ENCODE results near the gene NOTCH2. TPM values are rescaled to one million over a fixed set of nuclear protein-coding genes. Genes with fewer than 3 reads are reported as not detected.

NOTCH2 gene
- total RNA-seq, 3 donors from 2014 or later: 106 to 148 (median 123) TPM

DNA sequence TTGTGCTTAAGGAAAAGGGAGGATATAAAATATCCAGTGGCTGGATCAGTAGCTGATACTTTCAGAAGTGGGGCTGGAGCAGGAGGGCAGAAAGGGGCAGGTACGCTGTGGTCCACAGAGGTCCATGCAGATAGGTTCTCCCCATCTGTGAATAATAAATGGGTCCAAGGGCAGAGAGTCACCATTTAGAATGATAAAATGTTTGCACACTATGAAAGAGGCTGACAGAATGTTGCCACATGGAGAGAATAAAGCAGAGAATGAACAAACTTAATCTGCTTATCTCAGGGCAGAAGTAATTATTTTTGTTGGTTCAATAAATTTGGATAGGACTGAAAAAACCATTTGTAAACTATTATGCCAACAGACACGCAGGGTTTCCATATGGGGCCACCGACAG, 156.5 kb downstream of the NOTCH2 start:
- no peaks in the 10 kb centered on the region for H3K9me3 ChIP-seq
- no peak for DNase-seq (ENCODE audit: low spot score in 2 of 2)
- no peaks in the 10 kb centered on the region for H3K4me1 ChIP-seq
- TF ChIP-seq POLR2AphosphoS5 (IDR thresholded peaks at IDR 0.05): no peak
- TF ChIP-seq POLR2A (IDR thresholded peaks at IDR 0.05): no peak
- TF ChIP-seq, protein P1, sequence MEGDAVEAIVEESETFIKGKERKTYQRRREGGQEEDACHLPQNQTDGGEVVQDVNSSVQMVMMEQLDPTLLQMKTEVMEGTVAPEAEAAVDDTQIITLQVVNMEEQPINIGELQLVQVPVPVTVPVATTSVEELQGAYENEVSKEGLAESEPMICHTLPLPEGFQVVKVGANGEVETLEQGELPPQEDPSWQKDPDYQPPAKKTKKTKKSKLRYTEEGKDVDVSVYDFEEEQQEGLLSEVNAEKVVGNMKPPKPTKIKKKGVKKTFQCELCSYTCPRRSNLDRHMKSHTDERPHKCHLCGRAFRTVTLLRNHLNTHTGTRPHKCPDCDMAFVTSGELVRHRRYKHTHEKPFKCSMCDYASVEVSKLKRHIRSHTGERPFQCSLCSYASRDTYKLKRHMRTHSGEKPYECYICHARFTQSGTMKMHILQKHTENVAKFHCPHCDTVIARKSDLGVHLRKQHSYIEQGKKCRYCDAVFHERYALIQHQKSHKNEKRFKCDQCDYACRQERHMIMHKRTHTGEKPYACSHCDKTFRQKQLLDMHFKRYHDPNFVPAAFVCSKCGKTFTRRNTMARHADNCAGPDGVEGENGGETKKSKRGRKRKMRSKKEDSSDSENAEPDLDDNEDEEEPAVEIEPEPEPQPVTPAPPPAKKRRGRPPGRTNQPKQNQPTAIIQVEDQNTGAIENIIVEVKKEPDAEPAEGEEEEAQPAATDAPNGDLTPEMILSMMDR (IDR thresholded peaks at IDR 0.05): no peak
- no peaks in the 10 kb centered on the region for H3K27me3 ChIP-seq
- intact Hi-C loops (cut with DNase I; ENCODE audit: low total_unique reads): no loop called here
- no peak overlapping the region for H3K4me3 ChIP-seq
- no peaks in the 10 kb centered on the region for H3K36me3 ChIP-seq
- no peak overlapping the region for H3K27ac ChIP-seq

DNA sequence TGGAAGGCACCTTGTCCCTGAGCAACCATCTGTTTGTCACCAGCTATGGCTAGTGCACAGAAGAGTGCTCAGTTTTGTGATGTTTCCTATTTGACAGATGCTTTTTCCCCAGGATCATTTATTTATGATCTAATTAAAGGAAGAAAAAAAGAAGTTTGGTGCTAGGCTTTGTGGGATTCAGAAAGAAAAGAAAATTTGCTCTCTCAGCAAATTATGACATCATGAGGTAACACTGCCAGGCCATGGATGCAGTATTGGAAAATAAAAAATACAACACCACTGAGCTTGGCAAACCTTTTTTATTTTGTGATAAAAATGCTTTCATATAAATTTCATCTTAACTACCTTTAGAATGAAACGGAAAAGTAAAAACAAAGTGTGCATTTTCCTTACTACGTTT, 157.7 kb downstream of the NOTCH2 start:
- TF ChIP-seq POLR2AphosphoS5 (IDR thresholded peaks at IDR 0.05) (no peak), POLR2A (IDR thresholded peaks at IDR 0.05) (no peak)
- TF ChIP-seq, protein P1 (IDR thresholded peaks at IDR 0.05): no peak
- intact Hi-C loops (cut with DNase I; ENCODE audit: low total_unique reads): no loop called here
- no peak for DNase-seq (ENCODE audit: low spot score in 2 of 2)
- Histone ChIP-seq H3K9me3 (no peaks in the 10 kb centered on the region), H3K27me3 (no peaks in the 10 kb centered on the region), H3K27ac (no peak overlapping the region), H3K4me1 (no peaks in the 10 kb centered on the region), H3K4me3 (no peak overlapping the region), H3K36me3 (no peaks in the 10 kb centered on the region)

DNA sequence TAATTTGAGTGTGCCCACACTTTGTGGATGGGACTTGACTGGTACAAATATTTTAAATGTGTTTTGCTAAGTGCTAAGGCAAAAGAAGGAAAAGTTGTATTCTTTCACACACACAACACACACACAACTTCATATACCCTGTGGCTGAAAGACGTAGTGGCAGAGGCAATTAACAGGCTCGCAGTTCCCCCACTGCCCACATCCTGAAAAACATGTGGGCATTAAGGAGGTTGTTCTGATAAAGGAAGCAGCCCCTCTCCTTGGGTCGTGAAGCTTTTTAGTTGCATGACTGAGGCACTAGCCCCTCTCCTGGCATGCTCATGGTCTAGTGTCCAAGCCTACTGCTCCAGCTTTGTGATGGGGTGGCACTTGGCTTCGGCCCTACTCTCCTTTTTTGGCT, 158.8 kb downstream of the NOTCH2 start:
- Histone ChIP-seq H3K9me3 (no peaks in the 10 kb centered on the region), H3K4me3 (no peak overlapping the region), H3K27ac (no peak overlapping the region), H3K27me3 (no peaks in the 10 kb centered on the region), H3K4me1 (no peaks in the 10 kb centered on the region), H3K36me3 (no peaks in the 10 kb centered on the region)
- intact Hi-C loops (cut with DNase I; ENCODE audit: low total_unique reads): no loop called here
- TF ChIP-seq, protein P1 (IDR thresholded peaks at IDR 0.05): no peak
- TF ChIP-seq POLR2A (IDR thresholded peaks at IDR 0.05): no peak
- TF ChIP-seq POLR2AphosphoS5 (IDR thresholded peaks at IDR 0.05): no peak
- DNase-seq (ENCODE audit: low spot score in 2 of 2): no peak

DNA sequence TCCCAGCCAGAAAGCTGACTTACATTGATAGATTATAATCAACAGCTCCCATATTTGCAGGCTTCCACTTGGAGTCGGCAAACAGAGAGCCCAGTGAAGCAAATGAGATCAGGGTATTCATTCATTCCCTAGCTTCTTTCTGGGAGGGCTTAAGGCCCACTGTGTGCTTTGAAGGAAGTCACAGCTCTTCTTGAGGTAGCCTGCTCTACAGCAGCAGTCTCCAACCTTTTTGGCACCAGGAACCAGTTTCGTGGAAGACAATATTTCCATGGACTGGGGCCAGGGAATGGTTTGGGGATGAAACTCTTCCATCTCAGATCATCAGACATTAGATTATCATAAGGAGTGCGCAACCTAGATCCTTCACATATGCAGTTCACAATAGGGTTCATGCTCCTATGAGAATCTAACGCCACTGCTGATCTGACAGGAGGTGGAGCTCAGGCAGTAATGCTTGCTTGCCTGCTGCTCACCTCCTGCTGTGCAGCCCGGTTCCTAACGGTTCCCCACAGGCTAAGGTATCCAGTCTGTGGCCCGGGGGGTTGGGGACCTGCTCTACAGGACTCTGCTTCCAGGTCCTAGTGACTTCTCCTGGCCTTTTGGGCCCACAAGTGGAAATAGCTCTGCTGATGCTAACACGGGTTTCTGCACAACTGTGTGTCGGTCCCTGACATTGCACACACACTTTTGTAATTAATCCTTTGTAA, 159.4 kb downstream of the NOTCH2 start:
- Histone ChIP-seq H3K9me3 (peaks cover 0 to 4% of the 10 kb centered on the region in 2 donors), H3K4me1 (no peaks in the 10 kb centered on the region), H3K4me3 (no peak overlapping the region), H3K27me3 (no peaks in the 10 kb centered on the region), H3K27ac (no peak overlapping the region), H3K36me3 (no peaks in the 10 kb centered on the region)
- TF ChIP-seq POLR2A (IDR thresholded peaks at IDR 0.05) (no peak), POLR2AphosphoS5 (IDR thresholded peaks at IDR 0.05) (no peak)
- TF ChIP-seq, protein P1 (IDR thresholded peaks at IDR 0.05): no peak
- intact Hi-C loops (cut with DNase I; ENCODE audit: low total_unique reads): no loop called here
- no peak for DNase-seq (ENCODE audit: low spot score in 2 of 2)

DNA sequence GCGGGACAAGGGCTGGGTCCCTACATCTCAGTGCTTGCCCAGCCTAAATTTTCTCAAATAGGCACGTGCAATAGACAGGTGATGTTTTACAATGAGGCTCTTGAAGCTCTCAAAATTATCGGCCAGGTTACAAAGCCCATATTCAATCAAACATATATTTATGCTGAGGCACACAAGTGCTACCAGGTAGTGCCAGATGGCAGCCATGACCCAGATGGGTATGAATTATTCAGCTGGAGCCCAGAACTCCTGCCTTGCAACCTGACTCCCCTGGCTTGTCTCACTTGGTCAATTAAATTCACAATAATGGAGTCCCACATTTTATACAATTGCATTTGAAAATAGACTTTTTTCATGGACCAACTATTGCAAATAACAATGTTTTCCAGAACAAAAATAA, 160.8 kb downstream of the NOTCH2 start:
- Histone ChIP-seq H3K4me1 (no peaks in the 10 kb centered on the region), H3K27me3 (no peaks in the 10 kb centered on the region), H3K4me3 (no peak overlapping the region), H3K27ac (no peak overlapping the region), H3K9me3 (peaks cover 0 to 10% of the 10 kb centered on the region in 2 donors), H3K36me3 (no peaks in the 10 kb centered on the region)
- DNase-seq (ENCODE audit: low spot score in 2 of 2): no peak
- TF ChIP-seq, protein P1 (IDR thresholded peaks at IDR 0.05): no peak
- intact Hi-C loops (cut with DNase I; ENCODE audit: low total_unique reads): no loop called here

Data from breast epithelium (tissue), 4 donors.